Tibial nerve (tissue), 4 donors: ENCODE measurements around the gene AKT2. TPM values are rescaled to one million over a fixed set of nuclear protein-coding genes. Genes with fewer than 3 reads are reported as not detected.

ENCODE experiments used
- DNase-seq, 2 donors: peaks; one replicate each; pipeline ENCODE4 v3.0.0-alpha.2; 2019; ENCODE audit warnings: low spot score in 2 of 2
- H3K27ac ChIP-seq, 4 donors: fragments of 200-600 bp; sonication (generic) in 3 of 4; one replicate each; pipeline ENCODE4 v1.5.1; 2017 to 2019; ENCODE audit warnings: mild to moderate bottlenecking in 1 of 4
- H3K27me3 ChIP-seq, 2 donors: fragments of 200-600 bp; sonication (generic) in 1 of 2; one replicate each; pipeline versions ENCODE4 v1.5.1 to v1.6.0; 2017 to 2019
- H3K36me3 ChIP-seq, 3 donors: fragments of 200-600 bp; sonication (generic); one replicate each; pipeline ENCODE4 v1.5.1; 2018 to 2019
- H3K4me1 ChIP-seq, 4 donors: fragments of 200-600 bp; sonication (generic) in 3 of 4; one replicate each; pipeline ENCODE4 v1.5.1; 2017 to 2019
- H3K4me3 ChIP-seq, 4 donors: fragments of 200-600 bp; sonication (generic) in 3 of 4; one replicate each; pipeline ENCODE4 v1.5.1; 2017 to 2019; ENCODE audit warnings: mild to moderate bottlenecking in 1 of 4, moderate library complexity in 1 of 4
- H3K9me3 ChIP-seq, 4 donors: fragments of 200-600 bp; sonication (generic) in 3 of 4; one replicate each; pipeline ENCODE4 v1.5.1; 2017 to 2019
- EP300 ChIP-seq, 2 donors: sonication (generic); formaldehyde crosslinking; IDR thresholded peaks; one replicate each; pipeline ENCODE4 v1.6.1; 2017; ENCODE audit warnings: antibody characterized with exemption in 2 of 2, mild to moderate bottlenecking in 1 of 2
- POLR2A ChIP-seq, 2 donors: fragments of 450-650 bp; IDR thresholded peaks; one replicate each; pipeline ENCODE4 v1.6.1; 2017; ENCODE audit warnings: antibody characterized with exemption in 2 of 2, mild to moderate bottlenecking in 2 of 2, moderate library complexity in 2 of 2
- WGBS, 2 donors: methylation state at CpG; one replicate each; pipeline ENCODE4 v1.1.5; 2018; 5-methylcytosine and 5-hydroxymethylcytosine counted together
- total RNA-seq, 4 donors: library from RNA; depleted of rRNA; stranded (reverse); fragments of >200 nt; gene quantifications; one replicate each; pipeline ENCODE4 v1.1.0, GENCODE V29; 2016
- TF ChIP-seq, protein P1 (sequence below), 5 experiments: fragments of 200-600 bp in 3 of 5; fragments of 450-650 bp in 2 of 5; sonication (generic) in 3 of 5; IDR thresholded peaks; one replicate each; pipeline ENCODE4 v1.5.1; 2016 to 2019; ENCODE audit warnings: antibody characterized with exemption in 5 of 5, mild to moderate bottlenecking in 3 of 5, moderate library complexity in 2 of 5

Gene AKT2
- total RNA-seq, 4 donors from 2014 or later, result 93.3 to 161 (median 121) TPM

DNA sequence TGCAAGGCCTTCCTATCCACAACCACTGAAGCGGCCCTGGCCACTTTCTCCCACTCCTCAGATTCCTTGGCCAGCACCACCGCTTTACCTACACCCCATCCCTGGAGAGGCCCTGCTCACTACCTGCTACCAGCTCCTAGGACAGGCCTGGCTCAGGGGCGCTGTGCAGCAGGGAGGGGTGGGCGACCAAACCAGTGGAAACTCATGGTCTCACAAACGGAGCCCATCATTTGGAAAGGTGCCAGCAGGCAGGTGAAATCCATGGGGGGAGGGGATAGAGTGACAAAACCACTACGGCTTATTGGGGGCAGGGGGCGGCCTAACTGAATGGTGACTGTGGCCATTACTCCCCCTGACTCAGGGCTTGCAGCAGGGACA lies 35.4 kb upstream of the AKT2 start:
- DNase-seq, result no peak
- no peaks in the 10 kb centered on the region for H3K27me3 ChIP-seq
- 86 to 90% methylated on average over 7 of the region's 7 CpGs for WGBS, 2 donors

DNA sequence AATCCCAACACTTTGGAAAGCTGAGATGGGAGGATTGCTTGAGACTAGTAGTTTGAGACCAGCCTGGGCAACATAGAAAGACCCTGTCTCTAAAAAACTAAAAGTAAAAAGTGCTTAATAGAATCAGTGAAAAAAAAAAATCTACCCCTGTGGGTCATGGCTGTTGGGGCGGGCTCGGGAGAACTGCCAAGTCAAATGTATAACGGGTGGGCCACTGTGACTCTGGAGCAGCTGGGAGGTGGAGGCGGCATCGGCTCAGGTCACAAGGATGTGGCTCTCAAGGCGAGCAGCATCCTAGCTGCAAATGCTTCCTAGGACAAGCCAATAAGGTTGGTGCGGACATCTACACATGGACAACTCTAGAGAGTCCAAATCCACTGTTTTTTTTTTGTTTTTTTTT lies 32.2 kb upstream of the AKT2 start:
- Histone ChIP-seq H3K36me3 (peaks cover 0 to 43% (median 4%) of the 10 kb centered on the region in 3 donors), H3K9me3 (no peaks in the 10 kb centered on the region), H3K27ac (no peak overlapping the region), H3K27me3 (no peaks in the 10 kb centered on the region), H3K4me3 (no peak overlapping the region), H3K4me1 (no peaks in the 10 kb centered on the region)
- no peak for TF ChIP-seq POLR2A (IDR thresholded peaks at IDR 0.05)
- no peak for TF ChIP-seq EP300 (IDR thresholded peaks at IDR 0.05)
- TF ChIP-seq, protein P1, sequence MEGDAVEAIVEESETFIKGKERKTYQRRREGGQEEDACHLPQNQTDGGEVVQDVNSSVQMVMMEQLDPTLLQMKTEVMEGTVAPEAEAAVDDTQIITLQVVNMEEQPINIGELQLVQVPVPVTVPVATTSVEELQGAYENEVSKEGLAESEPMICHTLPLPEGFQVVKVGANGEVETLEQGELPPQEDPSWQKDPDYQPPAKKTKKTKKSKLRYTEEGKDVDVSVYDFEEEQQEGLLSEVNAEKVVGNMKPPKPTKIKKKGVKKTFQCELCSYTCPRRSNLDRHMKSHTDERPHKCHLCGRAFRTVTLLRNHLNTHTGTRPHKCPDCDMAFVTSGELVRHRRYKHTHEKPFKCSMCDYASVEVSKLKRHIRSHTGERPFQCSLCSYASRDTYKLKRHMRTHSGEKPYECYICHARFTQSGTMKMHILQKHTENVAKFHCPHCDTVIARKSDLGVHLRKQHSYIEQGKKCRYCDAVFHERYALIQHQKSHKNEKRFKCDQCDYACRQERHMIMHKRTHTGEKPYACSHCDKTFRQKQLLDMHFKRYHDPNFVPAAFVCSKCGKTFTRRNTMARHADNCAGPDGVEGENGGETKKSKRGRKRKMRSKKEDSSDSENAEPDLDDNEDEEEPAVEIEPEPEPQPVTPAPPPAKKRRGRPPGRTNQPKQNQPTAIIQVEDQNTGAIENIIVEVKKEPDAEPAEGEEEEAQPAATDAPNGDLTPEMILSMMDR (IDR thresholded peaks at IDR 0.05), result no peak
- no peak for DNase-seq
- WGBS, 2 donors, result 63 to 70% methylated on average over 7 of the region's 7 CpGs

More for the DNA sequence above, 35.4 kb upstream of the AKT2 start:
- TF ChIP-seq EP300 (IDR thresholded peaks at IDR 0.05) (no peak), POLR2A (IDR thresholded peaks at IDR 0.05) (no peak)
- TF ChIP-seq, protein P1 (IDR thresholded peaks at IDR 0.05), result no peak
- H3K36me3 ChIP-seq, result peaks cover 0 to 75% (median 15%) of the 10 kb centered on the region in 3 donors
- H3K9me3 ChIP-seq, result no peaks in the 10 kb centered on the region
- no peak overlapping the region for H3K4me3 ChIP-seq
- H3K27ac ChIP-seq, result no peak overlapping the region
- no peaks in the 10 kb centered on the region for H3K4me1 ChIP-seq

DNA sequence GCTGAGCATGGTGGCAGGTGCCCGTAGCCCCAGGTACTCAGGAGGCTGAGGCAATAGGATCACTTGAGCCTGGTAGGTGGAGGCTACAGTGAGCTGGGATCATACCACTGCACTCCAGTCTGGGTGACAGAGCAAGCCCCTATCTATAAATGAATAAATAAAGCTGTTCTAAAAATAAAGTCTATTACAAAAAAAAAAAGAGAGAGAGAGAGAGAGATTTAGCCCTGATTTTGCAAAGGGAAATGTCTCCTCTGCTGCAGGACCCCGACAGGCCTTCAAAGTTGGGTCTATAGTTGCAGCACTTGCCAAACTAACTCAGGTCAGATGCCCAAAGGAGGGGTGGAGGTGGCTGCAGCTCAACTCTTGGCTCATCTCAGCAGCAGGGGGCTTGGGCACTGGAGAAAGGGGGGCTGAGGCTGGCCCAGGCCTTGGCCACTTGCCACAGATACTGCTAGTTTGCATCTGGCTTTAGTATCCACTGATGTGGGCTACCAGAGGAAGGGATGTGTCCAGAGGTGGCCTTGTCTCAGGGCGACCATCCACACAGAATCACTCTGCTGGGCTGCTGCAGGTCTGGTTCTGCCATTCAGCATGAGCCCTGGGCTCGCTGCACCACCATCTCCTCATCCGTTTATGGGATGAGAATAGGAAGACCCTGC lies 30.8 kb upstream of the AKT2 start:
- TF ChIP-seq, protein P1 (IDR thresholded peaks at IDR 0.05), result no peak
- no peak for TF ChIP-seq EP300 (IDR thresholded peaks at IDR 0.05)
- TF ChIP-seq POLR2A (IDR thresholded peaks at IDR 0.05), result no peak
- no peak for DNase-seq
- WGBS, 2 donors, result 83 to 87% methylated on average over 5 of the region's 5 CpGs

DNA sequence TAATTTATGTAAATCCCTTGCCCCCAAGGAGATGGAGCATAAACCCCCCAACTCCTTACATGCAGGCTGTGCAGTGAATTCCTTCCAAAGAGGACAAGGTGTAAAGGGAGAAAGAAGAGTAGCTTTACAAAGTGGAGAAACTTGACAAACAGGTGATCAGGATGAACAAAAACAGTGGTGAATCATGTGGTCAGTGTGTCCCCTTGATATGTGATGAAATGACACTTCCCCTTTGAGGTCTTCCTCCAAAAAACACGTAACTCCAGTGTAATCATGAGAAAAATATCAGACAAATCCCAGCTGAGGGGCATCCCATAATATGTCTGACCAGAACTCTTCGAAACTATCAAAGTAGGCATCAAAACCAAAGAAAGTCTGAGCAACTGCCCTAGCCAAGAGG lies 29.5 kb upstream of the AKT2 start:
- H3K36me3 ChIP-seq, result peaks cover 0 to 16% (median 0%) of the 10 kb centered on the region in 3 donors
- no peaks in the 10 kb centered on the region for H3K9me3 ChIP-seq
- TF ChIP-seq, protein P1 (IDR thresholded peaks at IDR 0.05), result no peak
- TF ChIP-seq POLR2A (IDR thresholded peaks at IDR 0.05), result no peak
- no peak for TF ChIP-seq EP300 (IDR thresholded peaks at IDR 0.05)
- no peak overlapping the region for H3K4me3 ChIP-seq
- H3K27me3 ChIP-seq, result no peaks in the 10 kb centered on the region
- DNase-seq, result no peak
- 90 to 94% methylated on average over 2 of the region's 2 CpGs for WGBS, 2 donors
- no peak overlapping the region for H3K27ac ChIP-seq
- H3K4me1 ChIP-seq, result no peaks in the 10 kb centered on the region

More for the DNA sequence above, 30.8 kb upstream of the AKT2 start:
- Histone ChIP-seq H3K36me3 (peaks cover 0 to 29% (median 0%) of the 10 kb centered on the region in 3 donors), H3K4me3 (no peak overlapping the region), H3K27ac (no peak overlapping the region), H3K9me3 (no peaks in the 10 kb centered on the region), H3K27me3 (no peaks in the 10 kb centered on the region), H3K4me1 (no peaks in the 10 kb centered on the region)

DNA sequence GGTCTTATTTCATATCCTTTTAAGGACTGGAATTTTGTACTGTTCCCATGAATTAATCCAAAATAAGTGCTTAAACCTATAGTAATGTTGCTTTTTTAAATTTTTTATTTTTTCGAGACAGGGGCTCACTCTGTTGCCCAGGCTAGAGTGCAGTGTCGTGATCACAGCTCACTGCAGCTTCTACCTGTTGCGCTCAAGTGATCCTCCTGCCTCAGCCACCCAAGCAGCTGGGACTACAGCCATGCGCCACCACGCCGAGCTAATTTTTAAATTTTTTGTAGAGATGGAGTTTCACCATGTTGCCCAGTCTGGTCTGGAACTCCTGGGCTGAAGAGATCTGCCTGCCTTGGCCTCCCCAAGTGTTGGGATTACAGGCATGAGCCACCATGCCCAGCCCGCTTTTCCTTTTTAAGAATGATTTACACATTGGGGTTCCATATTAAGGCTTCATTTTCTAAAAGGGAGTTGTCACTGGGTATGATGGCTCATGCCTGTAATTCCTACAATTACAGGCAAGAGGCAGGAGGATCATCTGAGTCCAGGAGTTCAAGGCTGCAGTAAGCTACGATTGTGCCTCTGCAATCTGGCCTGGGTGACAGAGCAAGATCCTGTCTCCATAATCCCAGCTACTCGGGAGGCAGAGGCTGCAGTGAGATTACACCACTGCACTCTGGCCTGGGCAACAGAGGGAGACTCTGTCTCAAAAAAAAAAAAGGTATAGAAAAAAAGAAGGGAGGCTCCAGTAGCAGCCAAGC lies 28.3 kb upstream of the AKT2 start:
- H3K9me3 ChIP-seq, result no peaks in the 10 kb centered on the region
- DNase-seq, result no peak
- TF ChIP-seq, protein P1 (IDR thresholded peaks at IDR 0.05), result no peak
- no peak for TF ChIP-seq POLR2A (IDR thresholded peaks at IDR 0.05)
- no peak for TF ChIP-seq EP300 (IDR thresholded peaks at IDR 0.05)
- no peak overlapping the region for H3K27ac ChIP-seq
- H3K27me3 ChIP-seq, result no peaks in the 10 kb centered on the region
- no peaks in the 10 kb centered on the region for H3K4me1 ChIP-seq
- WGBS, 2 donors, result 86 to 91% methylated on average over 9 of the region's 9 CpGs
- no peak overlapping the region for H3K4me3 ChIP-seq
- peaks cover 0 to 8% (median 0%) of the 10 kb centered on the region in 3 donors for H3K36me3 ChIP-seq
